NCI-H69 (cell line): ENCODE measurements around the gene MRPS7.

ENCODE experiments used
- DNase-seq: peaks from one replicate; lab custom pipeline; 2025; lab: John Stamatoyannopoulos, UW

The MRPS7 gene

GRCh38 chr17:75261336-75262111 is at the start of gene MRPS7, which contains the start of gene GGA3:
Gene MRPS7, plus strand, starts transcription at chr17:75261879. Its CDS starts 22 bp downstream, at chr17:75261901.
Gene GGA3, minus strand, starts transcription at chr17:75261606. Its CDS starts 19 bp downstream, at chr17:75261587.
- peak; percentile 97 for DNase-seq

GRCh38 chr17:75218131-75218530 is 43.5 kb upstream of the MRPS7 start:
- DNase-seq, result no peak

GRCh38 chr17:75219815-75220214 is 41.9 kb upstream of the MRPS7 start:
- no peak for DNase-seq

- DNase-seq, result no peak
These were observed 36.7 kb upstream of the MRPS7 start for GRCh38 chr17:75225016-75225415.

GRCh38 chr17:75227729-75228128 is 34.0 kb upstream of the MRPS7 start:
- DNase-seq, result no peak

- no peak for DNase-seq
These were observed 33.4 kb upstream of the MRPS7 start for GRCh38 chr17:75228305-75228704.

- no peak for DNase-seq
These were observed 32.8 kb upstream of the MRPS7 start for GRCh38 chr17:75228847-75229246.

- DNase-seq, result no peak
These were observed 30.6 kb upstream of the MRPS7 start for GRCh38 chr17:75231071-75231470.

- no peak for DNase-seq
These were observed 29.8 kb upstream of the MRPS7 start for GRCh38 chr17:75231741-75232464.

- no peak for DNase-seq
These were observed 28.9 kb upstream of the MRPS7 start for GRCh38 chr17:75232786-75233185.

GRCh38 chr17:75237100-75238014 is 24.3 kb upstream of the MRPS7 start:
- DNase-seq, result no peak

- DNase-seq, result no peak
These were observed 23.6 kb upstream of the MRPS7 start for GRCh38 chr17:75238020-75238580.

GRCh38 chr17:75238684-75239191 is 22.9 kb upstream of the MRPS7 start:
- peak; percentile 67 for DNase-seq

- no peak for DNase-seq
These were observed 22.5 kb upstream of the MRPS7 start for GRCh38 chr17:75239214-75239613.

- DNase-seq, result no peak
These were observed 21.8 kb upstream of the MRPS7 start for GRCh38 chr17:75239778-75240393.

- DNase-seq, result peak; percentile 59
These were observed 21.1 kb upstream of the MRPS7 start for GRCh38 chr17:75240394-75241142.

GRCh38 chr17:75241143-75241430 is 20.6 kb upstream of the MRPS7 start:
- DNase-seq, result no peak

GRCh38 chr17:75241502-75241901 is 20.2 kb upstream of the MRPS7 start:
- no peak for DNase-seq

- DNase-seq, result no peak
These were observed 19.7 kb upstream of the MRPS7 start for GRCh38 chr17:75241996-75242460.

- no peak for DNase-seq
These were observed 19.1 kb upstream of the MRPS7 start for GRCh38 chr17:75242461-75243042.
